Fibroblast of mammary gland (primary cell): ENCODE results near the gene RASL11A.

Experiments used
- DNase-seq: peaks from one replicate; pipeline ENCODE4 v3.0.0-alpha.2; 2010; ENCODE audit warnings: low read depth
- H3K4me3 ChIP-seq: 2 replicates; pipeline ENCODE4 v1.5.1; 2011; ENCODE audit warnings: low read depth, mild to moderate bottlenecking, low read length, moderate library complexity; ENCODE audit not compliant: control insufficient read depth
- TF ChIP-seq, protein P1 (sequence below): conservative IDR thresholded peaks from 2 replicates; pipeline ENCODE4 v1.5.1; 2011; ENCODE audit warnings: low read depth, low read length, inconsistent platforms; ENCODE audit not compliant: control insufficient read depth, insufficient read depth

The RASL11A gene

DNA sequence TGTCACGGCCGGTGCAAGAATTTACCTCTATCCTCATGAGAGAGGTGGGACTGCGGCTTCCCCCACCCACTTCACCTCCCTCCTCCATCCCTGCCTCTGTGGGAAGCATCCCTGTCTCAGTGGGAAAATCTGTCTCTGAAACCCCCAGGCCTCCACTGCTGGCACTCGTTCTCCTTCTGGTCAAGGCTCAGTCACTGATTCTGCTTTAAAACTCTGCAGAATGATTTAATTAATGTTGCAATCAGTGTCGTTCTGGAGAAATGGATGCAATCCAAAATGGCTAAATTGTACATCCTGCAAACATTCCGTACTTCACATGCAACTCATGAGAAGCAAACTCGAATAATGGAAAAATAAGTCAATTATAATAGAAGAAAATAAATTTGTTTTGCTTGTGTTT lies 5.6 kb downstream of the RASL11A start:
- DNase-seq, result peak; percentile 83
- H3K4me3 ChIP-seq, result no peak overlapping the region
- TF ChIP-seq, protein P1, sequence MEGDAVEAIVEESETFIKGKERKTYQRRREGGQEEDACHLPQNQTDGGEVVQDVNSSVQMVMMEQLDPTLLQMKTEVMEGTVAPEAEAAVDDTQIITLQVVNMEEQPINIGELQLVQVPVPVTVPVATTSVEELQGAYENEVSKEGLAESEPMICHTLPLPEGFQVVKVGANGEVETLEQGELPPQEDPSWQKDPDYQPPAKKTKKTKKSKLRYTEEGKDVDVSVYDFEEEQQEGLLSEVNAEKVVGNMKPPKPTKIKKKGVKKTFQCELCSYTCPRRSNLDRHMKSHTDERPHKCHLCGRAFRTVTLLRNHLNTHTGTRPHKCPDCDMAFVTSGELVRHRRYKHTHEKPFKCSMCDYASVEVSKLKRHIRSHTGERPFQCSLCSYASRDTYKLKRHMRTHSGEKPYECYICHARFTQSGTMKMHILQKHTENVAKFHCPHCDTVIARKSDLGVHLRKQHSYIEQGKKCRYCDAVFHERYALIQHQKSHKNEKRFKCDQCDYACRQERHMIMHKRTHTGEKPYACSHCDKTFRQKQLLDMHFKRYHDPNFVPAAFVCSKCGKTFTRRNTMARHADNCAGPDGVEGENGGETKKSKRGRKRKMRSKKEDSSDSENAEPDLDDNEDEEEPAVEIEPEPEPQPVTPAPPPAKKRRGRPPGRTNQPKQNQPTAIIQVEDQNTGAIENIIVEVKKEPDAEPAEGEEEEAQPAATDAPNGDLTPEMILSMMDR, result no peak

DNA sequence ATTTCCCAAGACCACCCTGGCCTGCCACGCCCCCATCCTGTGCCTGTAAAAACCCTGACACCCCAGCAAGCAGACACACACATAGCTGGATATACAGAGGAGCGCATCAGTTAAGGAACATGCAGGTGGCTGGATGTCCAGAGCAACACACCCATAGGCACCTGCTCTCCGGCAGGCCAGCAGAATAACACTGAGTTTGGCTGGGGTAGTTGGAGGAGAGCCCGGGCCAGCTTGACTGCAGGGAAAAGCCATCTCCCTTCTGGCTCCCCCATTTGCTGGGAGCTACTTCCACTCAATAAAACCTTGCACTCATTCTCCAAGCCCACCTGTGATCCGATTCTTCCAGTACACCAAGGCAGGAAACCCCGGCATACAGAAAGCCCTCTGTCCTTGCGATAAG lies 8.9 kb downstream of the RASL11A start:
- DNase-seq, result no peak
- no peak overlapping the region for H3K4me3 ChIP-seq
- TF ChIP-seq, protein P1, result no peak

DNA sequence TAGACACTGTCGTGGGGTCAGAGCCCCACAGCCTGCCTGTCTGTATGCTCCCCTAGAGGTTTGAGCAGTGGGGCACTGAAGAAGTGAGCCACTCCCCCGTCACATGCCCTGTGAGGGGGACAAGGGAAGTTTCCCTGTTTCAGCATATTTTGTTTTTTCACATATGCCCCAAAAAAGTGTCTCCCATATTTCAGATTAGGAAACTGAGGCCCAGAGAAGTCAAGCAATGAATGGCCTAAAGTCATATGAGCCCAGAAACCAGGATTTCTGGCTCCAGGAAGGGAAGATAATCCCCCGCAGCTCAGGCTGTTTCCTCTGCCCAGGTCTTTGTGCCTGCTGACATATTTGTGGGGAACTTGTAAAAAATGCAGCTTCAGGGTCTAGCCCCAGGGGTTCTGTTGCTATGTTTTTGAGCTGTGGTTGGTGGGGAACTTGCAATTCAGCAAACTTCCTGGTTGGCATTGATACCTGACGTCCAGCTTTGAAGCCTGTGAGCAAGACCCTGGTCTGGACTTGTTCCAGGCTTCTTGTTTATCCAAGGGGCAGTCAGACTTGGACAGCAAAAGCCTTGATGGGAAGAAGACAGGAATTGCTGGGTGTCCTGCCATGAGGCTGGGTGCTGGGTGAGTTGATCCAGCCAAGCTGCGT lies 9.5 kb downstream of the RASL11A start:
- DNase-seq, result no peak
- no peak overlapping the region for H3K4me3 ChIP-seq
- TF ChIP-seq, protein P1, result no peak

DNA sequence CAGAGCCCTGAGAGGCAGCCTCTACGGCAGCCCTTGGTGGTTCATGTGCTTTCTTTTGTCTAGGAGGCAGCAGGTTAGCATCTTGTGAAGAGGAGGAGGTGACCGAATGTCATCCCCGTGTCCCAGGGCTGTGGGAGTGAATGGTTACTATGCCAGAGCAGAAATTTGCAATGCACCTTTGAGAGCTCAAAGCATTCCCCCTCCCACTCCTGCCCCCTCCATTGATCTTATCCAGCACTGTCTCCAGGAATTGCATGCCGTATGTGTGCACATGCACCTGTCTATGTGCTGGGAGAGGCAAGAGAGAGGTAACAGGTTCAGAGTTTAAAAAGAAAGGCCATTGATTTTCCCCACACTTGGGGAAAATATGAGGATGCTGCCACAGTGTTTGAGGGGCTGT lies 10.2 kb downstream of the RASL11A start:
- TF ChIP-seq, protein P1, result no peak
- no peak overlapping the region for H3K4me3 ChIP-seq

DNA sequence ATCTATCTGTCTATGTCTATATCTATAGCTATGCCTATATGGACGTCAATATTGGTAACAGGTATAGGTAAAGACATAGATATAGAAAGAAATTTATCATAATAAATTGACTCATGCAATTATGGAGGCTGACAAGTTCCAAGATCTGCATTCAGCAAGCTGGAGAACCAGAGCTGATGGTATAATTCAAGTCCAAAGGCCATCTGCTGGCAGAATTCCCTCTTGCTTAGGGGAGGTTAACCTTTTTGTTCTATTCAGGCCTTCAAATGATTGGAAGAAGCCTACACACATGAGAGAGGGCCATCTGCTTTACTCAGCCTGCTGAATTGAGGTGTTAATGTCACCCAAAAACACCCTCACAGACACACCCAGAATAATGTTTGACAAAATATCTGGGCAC lies 10.8 kb downstream of the RASL11A start:
- TF ChIP-seq, protein P1, result no peak
- no peak for DNase-seq
- no peak overlapping the region for H3K4me3 ChIP-seq

More for the DNA sequence above, 10.2 kb downstream of the RASL11A start:
- no peak for DNase-seq

DNA sequence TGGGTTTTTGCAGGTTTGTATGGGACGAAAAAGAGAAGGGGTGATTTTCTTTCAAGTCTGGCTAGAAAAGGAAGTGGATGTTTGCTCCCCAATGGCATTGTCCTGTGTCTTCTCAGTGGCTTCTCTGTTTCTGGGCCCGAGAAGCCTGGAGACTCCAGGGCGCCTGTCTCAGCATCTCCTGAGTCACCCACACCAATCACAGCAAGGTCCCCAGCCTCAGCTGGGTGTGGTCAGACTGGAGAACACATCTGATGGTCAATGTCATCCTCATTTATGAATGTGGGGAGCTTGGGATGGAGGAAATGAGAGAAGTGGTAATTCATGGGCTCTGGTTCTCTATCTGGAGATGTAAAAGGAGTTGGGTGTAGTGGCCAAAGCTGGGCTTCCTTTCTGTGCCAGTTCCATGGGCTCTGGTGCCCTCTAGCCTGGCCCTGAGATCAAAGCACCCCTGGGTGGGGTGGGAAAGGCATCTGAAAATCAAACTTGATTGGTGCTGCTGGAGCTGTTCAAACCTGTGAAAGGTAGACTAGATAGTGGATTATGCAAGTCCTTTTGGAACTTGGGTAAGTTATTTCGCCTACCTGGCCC lies 13.4 kb downstream of the RASL11A start:
- TF ChIP-seq, protein P1, result peak; percentile 45
- H3K4me3 ChIP-seq, result no peak overlapping the region
- DNase-seq, result peak; percentile 44
